NCI-H187 (cell line): ENCODE data around the gene AFDN.
"Not testable (repeated sequence)": the region's sequence is repeated elsewhere in the genome, so short reads cannot be mapped to it uniquely, and the experiment has no call there.

Experiments
- DNase-seq, 2 experiments: peaks; one replicate each; lab custom pipeline; 2025; lab: John Stamatoyannopoulos, UW

The AFDN gene

DNA sequence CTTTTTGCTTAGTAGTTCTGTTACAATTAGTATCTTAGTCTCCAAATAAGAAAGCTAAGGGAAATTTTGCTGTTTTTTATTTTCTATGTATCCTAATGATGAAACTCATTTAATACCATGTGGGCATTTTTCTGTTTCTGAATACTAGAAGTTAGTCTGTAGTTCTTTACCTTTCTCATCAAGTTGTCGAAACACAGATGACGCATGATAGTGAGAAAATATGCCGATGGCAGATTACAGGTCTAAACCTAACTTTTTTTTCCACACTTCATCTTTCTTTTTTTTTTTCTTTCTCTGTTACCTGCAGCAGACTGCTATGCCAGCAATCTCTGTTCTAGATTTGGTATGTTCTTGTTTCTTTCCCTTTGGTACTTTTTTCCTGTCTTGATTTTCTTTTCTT lies 127.4 kb downstream of the AFDN start:
- DNase-seq, result no peak

DNA sequence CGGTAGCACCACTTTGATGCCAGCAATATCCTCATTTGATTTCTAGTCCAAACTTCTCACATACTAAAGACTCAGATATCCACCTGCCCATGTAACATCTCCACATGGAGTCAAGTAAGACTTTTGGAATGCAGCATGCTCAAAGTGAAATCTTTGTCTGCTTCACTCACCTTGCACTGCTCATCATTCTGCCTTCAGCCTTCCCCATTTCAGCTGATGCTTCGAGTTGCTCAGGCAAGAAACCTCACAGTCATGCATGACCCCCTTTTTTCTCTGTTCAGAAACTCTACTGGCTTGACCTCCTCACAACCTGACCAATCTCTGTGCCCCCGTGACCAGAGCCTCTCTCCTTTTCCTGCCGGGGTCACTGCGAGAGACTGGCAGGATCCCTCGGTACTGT lies 129.8 kb downstream of the AFDN start:
- DNase-seq, result no peak

DNA sequence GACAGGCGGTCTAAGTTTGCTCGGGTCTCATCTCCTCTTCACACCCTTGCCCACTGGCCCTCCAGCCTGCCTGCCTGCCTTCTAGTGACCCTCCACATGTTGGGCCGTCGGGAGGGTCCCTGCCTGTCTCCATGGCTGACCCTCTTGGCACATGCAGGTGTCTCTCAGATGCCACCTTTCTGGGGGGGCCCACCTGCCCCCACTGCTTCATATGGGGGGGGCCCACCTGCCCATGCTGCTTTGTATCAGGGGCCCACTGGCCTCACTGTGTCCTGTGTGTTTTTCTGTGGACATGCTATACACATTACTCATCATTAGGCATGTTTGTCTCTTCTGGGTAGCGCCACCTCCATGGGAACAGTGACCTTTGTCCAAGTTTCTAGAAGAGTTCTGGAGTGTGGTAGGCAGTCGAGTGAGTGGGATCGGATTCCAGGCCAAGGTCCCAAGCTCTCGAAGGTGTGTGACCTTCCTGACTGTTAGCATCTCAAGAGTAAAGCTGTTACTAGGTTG lies 130.3 kb downstream of the AFDN start:
- no peak for DNase-seq

DNA sequence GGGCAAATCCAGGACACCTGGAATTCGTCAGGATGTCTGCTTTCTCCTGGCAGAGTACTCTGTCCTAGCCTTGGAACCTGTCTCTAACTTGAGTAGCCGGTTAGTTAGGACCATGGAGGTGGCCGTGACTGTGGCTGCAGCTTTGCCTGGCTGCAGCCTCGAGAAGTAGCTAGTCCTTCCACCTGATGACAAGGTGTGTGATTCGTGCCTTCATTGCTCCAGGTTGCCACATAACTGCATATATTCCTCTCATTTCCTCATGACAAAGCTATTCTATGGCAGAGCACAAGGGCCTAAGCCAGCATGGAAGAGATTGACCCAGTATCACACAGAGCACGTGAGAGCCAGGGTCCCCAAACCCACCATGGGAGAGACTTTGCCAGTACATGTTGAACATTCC lies 130.9 kb downstream of the AFDN start:
- DNase-seq, result no peak

DNA sequence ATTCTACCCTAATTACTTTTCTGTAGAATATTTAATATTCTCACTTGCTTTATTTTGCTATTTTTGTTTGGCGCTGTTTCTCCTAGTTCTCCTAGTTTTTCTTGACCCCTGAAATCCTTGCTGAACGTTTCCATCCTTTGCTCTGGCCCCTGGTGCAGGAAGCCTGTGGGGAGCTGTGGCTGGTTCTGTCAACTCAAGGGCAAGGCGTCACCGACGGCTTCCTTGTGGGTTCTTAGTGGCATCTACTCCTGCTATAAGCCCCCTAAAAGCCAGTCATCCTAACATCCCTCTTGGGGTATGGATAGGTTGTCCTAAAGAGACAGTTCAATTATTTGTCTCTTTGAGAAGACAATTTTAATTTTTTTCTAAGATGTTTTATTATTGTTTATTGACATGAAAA lies 133.9 kb downstream of the AFDN start:
- DNase-seq, result no peak

DNA sequence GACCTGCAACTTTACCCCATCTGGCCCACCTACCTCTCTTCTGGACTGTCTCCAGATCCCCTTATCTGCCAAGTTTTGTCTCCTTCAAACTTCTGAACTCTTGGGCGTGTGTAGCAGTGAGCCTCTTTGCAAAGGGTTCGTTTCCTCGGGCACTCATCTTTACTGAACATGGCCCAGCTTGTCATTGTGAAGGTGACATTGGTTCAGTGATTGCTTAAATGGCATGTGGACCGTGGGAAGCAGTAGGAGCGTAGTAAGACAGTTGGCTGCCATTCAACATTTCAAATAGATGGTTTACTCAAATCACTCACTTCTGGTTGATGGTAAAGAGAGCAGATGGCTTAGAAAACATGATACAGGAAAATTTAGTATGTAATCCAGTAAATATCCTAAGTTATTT lies 136.0 kb downstream of the AFDN start:
- DNase-seq, result no peak

DNA sequence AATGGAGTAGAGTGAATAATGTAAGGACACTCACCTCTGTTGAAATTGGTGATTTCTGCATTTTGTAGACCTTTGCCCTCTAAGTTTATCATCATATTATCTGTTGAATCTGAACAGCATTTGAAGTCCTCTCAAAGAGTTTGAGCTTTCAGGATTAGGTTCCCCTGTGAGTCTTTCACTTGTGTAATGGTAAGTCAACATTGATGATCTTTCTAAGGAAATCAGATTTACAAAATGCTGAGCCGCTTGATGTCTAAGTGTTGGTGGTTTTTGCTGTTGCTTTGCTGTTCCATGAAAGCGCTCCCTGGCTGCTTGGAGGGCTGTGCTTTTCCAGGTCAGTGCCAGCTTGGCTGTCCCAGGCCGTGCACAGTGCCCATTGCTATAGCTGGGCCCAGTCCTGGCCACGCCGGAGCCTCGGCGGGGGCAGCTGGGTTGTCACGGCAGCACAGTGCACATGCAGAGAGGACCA lies 136.9 kb downstream of the AFDN start:
- DNase-seq, result no peak

DNA sequence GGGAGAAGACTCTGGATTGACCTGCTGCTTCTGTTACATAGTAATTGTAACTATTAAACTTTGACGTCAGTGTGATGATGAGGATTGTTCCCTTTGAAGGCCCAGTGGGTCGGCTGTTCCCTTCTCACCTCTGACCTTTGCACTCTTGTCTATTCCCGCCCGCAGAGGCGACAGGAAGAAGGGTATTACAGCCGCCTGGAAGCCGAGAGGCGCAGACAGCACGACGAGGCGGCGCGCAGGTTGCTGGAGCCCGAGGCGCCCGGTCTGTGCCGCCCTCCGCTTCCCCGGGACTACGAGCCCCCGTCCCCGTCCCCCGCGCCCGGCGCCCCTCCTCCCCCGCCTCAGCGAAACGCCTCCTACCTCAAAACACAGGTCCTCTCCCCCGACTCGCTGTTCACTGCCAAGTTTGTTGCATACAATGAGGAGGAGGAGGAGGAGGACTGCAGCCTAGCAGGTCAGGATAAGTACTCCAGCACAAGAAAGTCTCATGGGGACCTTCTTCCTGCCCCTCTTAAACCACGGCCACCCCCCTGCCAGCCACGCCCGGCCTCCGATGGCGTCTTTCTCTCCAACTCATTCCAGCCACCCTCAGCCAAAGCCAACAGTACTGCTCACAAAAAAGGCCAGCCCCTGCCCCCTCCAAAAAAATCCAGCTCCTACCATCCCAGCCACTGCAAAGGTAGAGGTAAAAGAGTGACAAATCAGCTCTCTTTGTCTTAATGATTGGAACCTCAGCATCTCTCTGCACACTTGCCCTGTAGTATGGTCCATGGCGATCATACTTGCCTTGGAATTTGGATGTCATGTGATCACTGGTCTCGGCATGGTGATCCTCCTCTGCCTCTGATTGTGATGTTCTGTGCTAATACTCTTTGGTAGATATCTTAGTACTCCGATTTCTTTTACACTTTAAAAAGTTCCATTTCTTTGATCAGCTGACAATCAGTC lies 139.2 kb downstream of the AFDN start:
- no peak for DNase-seq

DNA sequence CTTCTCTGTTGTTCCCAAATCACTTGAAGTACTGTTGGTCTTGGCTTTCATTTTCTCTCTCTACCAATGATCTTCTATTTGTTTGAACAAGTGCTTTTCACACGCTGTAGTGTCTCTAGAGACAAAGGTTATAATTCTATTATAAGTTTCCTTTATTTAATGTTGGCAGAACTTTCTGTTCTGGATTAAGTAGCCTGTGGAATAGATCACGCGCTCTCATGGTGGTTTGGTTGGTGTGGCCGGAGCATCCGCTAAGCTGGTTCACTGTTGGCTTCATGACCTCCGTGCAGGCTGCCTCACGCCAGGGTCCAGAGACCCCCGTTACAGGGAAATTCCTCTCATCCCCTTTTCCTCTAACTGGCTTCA lies 139.8 kb downstream of the AFDN start:
- no peak for DNase-seq

DNA sequence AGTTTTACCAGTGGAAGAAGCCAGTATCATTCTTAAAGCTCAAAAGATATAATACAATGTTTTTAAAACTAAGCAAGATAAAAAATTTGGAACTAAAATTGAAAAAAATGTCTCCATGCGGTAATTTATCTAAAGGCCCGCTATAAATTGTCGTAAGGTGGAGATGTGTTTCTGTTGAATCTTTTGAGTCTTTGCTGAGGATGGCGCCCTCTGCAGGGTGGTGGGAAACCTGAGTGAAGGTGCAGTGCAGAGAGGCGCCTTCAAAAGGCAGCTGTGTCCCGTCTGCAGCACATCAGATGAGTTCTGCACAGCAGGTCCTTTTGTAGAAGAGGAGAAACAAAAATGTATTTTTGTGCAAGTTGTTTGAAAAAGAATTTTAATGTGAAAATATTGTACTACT lies 141.4 kb downstream of the AFDN start:
- DNase-seq, result no peak

DNA sequence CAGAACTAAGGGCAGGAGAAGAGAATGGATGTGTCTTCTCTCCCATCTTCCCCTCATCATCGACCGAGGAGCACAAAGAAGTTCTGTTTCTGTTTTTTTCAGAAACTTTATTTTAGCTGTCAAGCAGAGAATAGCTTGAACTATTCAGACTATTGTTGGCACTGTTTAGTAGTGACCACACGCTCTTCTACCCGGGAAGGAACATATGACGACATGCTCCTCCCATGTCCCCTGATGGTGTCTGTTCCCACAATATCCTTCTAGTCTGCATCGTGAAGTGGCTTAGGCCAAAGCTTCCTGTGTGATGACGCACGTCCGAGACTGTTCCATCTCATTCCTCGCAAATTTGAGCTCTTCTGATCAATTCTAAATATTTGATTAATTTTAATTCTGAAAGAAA lies 143.5 kb downstream of the AFDN start:
- no peak for DNase-seq

DNA sequence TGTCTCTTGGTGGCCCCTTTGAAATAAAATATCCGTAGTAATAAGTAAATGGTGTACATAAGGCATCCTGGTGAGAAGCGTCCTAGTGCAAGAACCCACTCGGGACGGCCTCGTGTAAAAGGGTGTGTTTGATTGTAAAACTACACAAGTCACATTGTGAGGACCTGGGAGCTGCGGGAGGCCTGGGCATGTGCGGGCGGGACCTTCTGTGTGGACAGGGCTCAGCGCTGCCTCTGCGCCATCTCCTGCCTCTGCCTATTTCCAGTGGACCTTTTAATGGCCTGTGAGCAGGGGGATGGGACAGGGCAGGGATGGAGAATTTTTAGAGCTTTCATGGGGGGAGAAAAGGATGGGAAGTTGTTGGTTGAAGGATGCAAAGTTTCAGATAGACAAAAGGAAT lies 145.5 kb downstream of the AFDN start:
- DNase-seq, result no peak

DNA sequence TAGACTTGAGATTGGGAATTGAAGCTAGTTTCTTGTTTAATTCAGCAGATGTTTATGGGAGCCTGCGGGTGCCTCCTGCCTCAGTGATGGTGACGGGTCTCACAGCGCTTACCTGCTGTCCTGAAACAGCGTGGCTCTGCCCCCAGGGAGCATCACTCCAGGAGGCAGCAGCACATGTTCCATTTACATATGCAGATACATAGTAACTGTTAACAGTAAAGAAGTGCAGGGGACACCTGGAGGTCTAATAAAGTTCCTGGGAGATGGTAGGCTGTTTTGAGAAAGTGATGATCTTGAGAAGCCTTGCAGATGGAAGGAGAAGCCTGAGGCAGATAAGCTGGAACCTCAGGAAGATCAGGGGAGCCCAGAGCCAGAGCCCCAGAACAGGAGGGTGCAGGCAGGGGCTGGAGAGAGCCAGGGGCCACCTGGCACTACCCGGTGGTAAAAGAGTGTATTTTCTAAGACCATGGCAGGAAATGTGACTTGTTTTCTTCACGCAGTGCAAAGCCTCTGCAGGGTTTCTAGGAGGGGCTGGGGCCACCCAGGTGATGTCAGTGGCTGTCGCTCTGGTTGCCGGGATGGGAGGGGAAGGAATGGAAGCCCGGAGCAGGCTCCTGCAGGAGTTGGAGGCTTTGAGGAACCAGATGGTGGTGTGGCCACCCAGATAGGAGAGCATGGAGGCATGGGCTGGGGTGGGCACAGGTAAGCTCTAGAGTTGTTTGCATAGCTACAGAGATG lies 146.6 kb downstream of the AFDN start:
- DNase-seq, result no peak

DNA sequence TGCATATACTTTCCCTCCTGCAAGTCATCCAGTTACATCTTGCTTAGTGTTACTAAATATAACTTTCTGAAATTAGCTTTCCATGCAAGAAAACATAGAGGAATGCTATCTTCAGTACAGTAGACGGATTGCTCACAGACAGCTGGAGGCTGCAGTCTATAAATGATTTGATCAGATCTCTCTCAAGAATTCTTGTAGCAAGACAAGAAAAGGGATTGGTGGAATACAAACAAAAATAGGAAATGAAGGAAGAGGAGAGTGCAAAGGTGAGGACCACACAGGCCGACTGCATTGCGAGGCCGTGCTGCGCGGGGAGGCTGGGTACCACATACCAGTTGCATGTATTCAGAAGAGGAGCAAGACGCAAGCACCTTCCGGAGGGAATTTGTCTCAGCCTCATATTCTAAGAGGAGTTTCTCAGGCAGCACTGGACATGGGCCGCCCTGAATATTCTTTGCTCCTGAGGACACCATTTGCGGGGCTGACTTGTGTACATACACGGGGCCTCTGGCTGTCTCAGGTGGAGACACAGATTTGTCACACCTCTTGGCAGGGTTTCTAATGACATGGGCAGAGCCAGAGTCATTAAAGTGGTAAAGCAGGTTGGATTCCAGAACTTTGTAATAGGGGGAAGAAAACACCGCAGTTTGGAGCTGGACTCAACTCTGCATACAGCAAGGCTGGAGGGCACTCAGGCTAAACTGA lies 148.1 kb downstream of the AFDN start:
- DNase-seq, result no peak

DNA sequence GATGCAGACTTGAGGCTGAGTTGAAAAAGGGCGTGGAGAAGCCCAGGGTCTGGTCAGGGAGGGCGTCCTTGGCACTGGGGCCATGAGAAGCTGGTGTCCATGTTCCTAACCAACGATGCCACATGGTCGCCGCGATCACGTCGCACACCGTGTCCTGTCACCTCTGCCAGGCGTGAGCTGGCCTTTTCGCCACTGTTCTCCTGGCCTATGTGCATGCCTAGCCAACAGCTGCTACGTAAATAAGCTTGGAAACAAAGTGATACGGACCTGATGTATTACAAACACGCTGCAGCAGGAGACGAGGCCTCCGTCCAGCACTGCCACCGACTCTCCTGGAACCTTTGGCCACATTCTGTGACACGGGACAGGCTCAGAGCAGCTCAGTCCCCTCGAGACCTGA lies 148.7 kb downstream of the AFDN start:
- no peak for DNase-seq

DNA sequence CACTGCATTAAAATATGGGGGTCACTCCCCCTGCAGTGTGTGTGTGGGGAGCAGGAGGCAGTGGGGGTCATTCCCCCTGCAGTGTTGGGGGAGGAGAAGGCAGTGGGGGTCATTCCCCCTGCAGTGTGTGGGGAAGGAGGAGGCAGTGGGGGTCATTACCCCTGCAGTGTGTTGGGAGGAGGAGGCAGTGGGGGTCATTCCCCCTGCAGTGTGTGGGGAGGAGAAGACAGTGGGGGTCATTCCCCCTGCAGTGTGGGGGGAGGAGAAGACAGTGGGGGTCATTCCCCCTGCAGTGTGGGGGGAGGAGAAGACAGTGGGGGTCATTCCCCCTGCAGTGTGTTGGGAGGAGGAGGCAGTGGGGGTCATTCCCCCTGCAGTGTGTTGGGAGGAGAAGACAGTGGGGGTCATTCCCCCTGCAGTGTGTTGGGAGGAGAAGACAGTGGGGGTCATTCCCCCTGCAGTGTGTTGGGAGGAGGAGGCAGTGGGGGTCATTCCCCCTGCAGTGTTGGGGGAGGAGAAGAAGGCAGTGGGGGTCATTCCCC lies 149.5 kb downstream of the AFDN start:
- DNase-seq, result not testable (repeated sequence)

DNA sequence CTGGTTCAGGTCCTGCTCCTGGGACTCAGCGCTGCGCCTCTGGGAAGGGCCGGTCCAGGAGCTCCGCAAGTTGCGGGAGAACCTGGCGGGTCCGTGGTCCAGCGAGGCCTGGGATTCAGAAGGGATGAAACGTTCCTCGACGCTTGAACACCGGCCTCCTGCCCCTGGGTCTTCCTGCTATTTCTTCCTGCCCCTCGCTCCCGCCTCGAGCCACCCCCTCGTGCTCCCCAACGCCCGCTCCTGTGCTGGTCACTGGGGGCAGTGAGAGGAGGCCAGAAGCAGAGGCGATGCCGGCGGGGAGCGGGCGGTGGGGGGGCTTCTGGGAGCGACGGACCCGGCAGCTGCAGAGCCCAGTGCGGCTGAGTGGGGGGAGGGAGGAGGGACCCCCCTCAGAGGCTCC lies 150.0 kb downstream of the AFDN start:
- DNase-seq, result no peak

DNA sequence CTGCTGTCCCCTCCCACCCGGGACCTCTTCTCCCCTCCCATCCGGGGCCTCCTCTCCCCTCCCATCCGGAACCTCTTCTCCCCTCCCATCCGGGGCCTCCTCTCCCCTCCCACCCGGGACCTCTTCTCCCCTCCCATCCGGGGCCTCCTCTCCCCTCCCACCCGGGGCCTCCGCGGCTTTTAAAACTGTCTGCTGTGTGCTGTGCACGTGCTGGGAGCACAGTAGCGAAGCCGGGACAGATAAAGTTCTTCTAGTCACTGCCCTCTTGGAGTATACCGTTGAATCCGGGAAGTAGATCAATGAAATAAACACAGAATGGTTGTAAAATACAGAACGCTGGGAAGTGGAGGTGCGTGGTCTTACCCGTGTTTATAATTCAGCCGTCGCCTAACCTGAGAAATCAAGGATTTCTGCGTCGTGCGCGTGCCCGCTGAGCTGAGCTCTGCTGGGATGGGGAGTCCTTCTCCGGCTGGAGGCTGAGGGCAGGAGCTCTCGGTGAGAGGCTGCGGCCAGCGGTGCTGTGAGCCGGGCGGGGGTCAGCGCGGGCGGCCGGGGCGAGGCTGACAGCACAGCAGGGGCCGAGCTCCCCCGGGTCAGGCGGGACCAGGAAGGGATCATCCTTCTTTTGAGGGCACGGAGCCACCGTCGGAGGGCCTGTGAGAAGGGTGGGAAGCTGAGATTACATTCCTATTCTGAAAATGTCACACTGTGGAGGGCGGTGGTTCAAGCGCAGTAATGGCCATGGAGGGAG lies 151.2 kb downstream of the AFDN start:
- DNase-seq, result no peak

DNA sequence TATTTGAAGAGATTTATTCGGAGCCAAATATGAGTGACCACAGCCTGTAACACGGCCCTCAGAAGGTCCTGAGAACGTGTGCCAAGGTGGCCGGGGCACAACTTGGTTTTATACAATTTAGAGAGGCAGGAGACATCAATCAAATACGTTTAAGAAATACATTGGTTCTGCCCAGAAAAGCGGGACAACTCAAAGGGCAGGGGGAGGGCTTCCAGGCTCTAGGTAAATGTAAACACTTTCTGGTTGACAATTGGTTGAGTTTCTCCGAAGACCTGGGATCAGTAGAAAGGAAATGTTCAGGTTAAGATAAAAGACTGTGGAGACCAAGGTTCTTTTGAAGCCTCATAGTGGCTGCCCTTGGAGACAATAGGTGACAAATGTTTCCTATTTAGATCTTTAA lies 151.9 kb downstream of the AFDN start:
- DNase-seq, result no peak

DNA sequence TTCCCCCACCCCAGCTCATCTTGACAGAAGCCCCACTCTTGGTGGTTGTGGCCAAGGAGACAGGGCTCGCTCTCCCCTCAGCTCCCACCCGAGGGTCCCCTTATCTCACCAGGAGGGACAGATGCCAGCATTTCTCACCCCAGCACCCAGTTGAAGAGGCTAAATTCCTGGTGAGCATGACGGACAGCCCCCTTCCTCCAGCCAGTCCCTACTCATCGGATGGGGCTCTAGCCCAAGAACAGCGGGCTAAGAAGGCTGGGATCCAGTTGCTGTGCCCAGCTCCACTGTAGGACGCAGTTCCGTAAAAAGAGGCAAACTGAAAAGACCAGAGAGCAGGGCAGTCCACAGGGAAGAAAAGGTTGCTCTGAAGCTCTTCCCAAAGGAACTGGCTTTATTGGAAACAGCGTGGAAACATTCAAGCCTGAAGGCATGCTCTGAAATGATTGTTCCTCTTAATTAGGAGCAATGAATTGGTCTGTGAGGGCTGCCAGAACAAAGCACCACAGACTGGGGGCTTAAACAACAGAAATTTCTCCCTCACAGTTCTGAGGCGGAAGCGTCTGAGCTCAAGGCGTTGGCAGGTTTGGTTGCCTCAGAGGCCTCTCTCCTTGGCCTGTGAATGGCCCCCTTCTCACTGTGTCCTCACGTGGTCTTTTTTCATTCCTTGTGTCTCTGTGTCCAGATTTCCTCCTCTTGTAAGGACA lies 152.9 kb downstream of the AFDN start:
- no peak for DNase-seq
